ENCODE data around the gene SDSL. TPM values are rescaled to one million over a fixed set of nuclear protein-coding genes. Genes with fewer than 3 reads are reported as not detected.

The SDSL gene
- polyA plus RNA-seq, 3 donors from 2014 or later, result 1.1 to 3.9 (median 2.7) TPM

Other genes with a start within 250 kb of the SDSL start
- gene DDX54, start 236.9 kb upstream of the SDSL start, polyA plus RNA-seq, result 10 to 100 TPM in 2 of 3 donors, 1 to 10 TPM in 1; 7.8 to 34.2 (median 11.0) TPM
- gene RITA1, start 236.7 kb upstream of the SDSL start, polyA plus RNA-seq, result 10 to 100 TPM; 31.3 to 36.6 (median 33.1) TPM
- gene TPCN1, start 200.9 kb upstream of the SDSL start, polyA plus RNA-seq, result 1 to 10 TPM in 2 of 3 donors, not detected in 1; 3.0 to 3.1 TPM
- gene SLC8B1, start 87.3 kb upstream of the SDSL start, polyA plus RNA-seq, result 10 to 100 TPM in 2 of 3 donors, 1 to 10 TPM in 1; 8.0 to 18.6 (median 10.3) TPM
- 10 to 100 TPM in 1 of 3 donors, 1 to 10 TPM in 2; 4.8 to 10.1 (median 5.5) TPM for gene PLBD2, start 63.8 kb upstream of the SDSL start, polyA plus RNA-seq
- 1 to 10 TPM in 1 of 3 donors, not detected in 2; 1.4 TPM for gene SDS, start 18.5 kb upstream of the SDSL start, polyA plus RNA-seq
- not detected for gene LHX5, start 49.5 kb downstream of the SDSL start, polyA plus RNA-seq

Data from immature natural killer cell (primary cell).